ENCODE results near the gene DLG5.

The DLG5 gene

DNA sequence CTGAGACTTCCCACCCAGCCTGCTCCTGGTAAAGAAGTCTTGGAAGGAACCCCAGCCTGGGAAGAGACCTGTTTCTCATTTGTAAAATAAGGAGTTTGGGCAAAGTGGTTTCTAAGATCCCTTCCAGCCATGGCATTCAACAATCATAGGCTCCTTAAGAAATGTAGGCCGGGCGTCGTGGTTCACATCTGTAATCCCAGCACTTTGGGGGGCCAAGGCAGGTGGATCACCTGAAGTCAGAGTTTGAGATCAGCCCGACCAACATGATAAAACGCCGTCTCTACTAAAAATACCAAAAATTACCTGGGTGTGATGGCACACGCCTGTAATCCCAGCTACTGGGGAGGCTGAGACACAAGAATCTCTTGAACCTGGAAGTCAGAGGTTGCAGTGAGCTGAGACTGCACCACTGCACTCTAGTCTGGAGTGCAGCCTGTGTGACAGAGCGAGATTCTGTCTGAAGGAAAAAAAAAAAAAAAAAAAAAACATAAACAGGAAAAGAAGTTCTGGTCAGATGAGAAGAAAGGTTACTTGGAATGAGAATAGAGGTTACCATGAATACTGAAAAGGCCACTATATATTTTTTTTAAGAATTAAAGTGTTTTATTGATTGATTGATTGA, 15.9 kb downstream of the DLG5 start:
- DNase-seq (ENCODE audit: low read depth): no peak

DNA sequence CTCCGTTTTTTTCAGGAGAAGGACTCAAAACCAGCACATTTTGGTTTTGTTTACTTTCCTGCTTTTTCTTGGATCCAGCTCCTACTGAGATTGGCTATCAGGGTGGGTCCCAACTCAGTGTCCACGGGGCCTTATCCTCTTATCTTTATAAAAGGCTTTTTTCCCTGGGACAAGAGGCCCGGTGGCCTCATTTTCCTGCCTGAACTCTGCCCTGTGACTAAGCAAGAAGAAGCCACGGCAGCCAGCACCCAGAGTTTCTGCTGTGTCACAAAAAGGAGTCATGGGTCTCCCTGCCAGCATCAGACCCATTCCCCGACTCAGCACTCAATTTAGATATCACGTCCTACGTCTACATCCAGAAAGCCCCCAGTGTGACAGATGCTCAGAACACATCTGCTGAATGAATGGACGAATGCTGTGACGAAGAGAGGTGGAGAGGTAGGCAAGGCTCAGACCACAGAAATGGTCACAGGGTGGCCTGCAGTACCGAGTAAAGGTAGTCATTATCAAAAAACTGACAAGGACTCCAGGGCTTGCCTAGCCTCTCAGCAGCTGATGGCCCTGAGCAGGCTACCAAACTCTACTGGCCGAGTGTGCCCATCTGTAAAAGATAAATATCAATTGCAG, 16.7 kb downstream of the DLG5 start:
- DNase-seq (ENCODE audit: low read depth): peak; percentile 63

DNA sequence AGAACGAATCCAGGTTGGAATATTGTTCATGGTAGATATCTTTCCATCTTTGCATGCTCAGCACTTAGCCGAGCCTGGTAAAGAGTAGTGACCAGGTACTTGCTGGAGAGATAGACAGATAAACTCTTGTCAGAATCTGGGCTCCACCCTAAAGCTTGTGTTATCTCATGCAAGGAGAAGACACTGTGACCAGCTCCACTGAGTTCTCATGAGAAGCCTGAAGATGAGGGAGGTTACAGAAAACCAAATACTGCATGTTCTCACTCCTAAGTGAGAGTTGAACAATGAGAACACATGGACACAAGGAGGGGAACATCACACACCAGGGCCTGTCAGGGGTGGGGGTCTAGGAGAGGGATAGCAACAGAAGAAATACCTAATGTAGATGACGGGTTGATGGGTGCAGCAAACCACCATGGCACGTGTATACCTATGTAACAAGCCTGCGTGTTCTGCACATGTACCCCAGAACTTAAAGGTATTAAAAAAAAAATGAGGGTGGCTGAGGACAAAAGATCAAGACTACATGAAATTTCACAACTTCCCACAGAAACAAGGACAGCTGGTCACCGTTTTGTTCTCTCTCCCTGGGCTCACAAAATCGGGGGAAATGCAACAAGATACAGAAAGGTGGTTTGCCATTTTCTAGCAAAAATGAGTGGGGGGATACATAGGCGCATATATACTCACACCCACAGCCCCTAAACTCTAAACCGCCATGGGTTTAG, 17.4 kb downstream of the DLG5 start:
- no peak for DNase-seq (ENCODE audit: low read depth)

DNA sequence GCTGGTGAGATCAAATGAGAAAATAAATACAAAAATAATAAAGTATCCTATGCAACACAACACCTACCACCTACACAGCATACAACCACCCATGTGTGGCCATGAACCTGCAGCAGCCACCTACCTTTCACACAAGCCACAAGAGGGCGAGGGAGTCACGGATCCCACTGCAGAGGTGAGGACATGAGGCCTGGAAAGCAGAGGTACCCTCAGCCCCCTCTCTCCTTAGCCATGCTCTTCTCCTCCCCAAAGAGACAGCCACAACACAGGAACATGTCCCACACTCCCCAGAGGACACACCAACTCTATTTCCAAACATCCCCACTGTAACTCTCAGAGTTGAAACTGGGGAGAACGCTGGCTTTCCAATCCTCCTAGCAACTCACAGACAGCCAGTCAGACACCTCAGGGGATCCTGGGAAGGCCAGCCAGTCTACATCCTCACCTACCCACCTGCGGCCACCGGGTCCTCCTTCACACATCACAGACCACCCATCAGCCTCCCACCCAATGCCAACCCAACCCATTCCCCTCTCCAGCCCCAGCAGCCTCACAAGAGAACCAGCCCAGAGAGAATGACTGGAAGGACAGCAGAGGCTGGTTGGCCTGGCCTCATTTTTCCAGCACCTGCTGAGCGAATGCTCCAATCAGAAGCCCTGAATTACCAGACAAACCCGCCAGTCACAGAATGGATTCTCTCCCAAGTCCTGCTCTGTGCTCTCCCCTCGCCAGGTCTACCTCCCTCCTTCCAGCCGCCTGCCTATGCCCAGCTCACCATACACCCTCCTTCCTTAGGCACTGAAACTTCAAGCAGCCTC, 18.4 kb downstream of the DLG5 start:
- DNase-seq (ENCODE audit: low read depth): no peak

DNA sequence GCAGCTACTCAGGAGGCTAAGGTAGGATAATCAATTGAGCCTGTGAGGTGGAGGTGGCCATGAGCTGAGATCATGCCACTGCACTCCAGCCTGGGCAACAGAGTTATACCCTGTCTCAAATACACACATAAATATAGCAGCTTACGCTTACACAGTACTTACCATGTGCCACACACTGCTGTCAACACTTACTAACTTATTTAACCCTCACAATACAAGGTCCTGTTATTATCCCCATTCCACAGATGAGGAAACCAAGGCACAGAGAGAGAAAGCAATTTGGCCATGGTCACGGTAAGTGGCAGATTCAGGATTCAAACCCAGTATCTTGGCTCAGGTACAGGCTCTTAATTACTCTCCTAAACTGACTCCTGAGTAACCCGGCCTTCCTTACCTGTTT, 19.1 kb downstream of the DLG5 start:
- DNase-seq (ENCODE audit: low read depth): no peak

DNA sequence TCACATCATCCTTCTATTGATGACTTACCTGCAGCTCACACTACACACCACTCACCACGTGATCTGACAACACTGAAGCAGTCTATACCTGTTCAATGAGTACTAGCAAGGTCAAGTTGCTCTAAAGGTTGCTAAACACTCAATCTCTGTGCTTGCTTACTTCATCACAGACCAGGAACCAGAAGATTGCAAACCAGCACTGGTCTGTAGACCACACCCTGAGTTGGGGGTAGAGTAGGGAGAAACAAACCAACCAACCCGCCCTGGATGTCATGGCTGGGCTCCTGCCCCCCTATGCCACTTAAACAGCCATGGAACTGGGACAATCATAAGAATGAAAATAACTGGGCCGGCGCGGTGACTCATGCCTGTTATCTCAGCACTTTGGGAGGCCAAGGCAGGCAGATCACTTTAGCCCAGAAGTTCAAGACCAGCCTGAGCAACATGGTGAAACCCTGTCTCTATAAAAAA, 19.6 kb downstream of the DLG5 start:
- DNase-seq (ENCODE audit: low read depth): no peak

DNA sequence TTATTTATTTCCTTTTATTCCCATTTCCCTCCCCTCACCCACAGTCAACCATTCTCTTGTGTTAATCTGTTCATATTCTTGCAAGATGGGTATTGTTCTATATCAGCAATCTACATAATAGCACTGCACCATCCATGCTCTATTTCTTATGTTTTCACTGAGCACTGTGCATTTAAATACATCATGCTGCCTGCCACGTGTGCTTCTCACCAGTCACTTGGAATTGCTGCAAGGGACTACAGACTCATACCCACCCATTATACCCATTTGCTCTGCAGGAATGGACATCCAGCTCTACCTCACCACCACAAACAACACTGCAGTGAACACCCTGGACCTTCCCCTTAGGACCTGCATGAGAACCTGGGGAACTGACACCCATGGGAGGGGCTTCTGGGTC, 20.8 kb downstream of the DLG5 start:
- DNase-seq (ENCODE audit: low read depth): no peak

DNA sequence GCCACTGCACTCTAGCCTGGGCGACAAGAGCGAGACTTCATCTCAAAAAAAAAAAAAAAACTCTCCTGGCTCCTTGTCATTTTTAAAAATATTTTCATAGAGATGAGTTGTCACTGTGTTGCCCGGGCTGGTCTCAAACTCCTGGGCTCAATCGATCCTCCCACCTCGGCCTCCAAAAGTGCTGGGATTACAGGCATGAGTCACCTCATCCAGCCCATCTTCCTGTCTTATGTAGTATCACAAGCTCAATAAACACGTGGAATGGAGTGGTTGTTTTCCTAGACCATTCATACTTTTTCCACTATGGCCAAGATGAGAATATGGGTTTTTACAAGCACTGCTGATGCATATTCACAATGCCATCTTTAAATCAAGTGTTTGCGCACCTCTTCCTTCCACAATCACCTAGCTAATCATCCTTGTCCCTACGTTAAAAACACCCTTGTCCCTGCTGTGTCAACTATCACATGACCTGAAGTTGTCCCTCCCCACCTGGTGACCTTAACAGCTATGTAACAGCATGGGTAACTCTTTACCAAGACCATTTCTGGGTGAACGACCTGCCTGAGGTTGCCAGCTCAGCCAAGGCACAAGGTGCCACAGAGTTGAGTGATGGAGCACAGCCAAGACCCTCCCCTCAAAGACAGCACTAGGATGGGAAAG, 21.3 kb downstream of the DLG5 start:
- DNase-seq (ENCODE audit: low read depth): no peak

DNA sequence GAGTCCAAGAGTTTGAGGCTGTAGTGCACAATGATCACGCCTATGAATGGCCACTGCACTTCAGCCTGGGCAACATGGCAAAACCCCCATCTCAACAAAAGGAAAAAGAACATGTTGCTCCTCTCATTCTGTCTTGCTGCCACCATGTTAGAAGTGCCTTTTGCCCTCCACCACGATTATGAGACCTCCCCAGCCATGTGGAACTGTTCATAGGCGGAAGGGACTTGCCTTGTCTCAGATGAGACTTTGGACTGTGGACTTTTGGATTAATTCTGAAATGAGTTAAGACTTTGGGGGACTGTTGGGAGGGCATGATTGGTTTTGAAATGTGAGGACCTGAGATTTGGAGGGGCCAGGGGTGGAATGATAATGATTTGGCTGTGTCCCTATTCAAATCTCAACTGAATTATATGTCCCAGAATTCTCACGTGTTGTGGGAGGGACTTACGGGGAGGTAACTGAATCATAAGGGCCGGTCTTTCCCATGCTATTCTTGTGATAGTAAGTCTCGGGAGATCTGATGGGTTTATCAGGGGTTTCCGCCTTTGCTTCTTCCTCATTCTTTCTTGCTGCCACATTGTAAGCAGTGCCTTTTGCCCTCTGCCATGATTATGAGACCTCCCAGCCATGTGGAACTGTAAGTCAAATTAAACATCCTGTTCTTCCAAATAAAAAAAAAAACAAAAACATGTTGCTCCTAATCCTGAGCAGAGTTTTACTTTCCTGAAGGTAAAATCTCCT, 22.3 kb downstream of the DLG5 start:
- no peak for DNase-seq (ENCODE audit: low read depth)

DNA sequence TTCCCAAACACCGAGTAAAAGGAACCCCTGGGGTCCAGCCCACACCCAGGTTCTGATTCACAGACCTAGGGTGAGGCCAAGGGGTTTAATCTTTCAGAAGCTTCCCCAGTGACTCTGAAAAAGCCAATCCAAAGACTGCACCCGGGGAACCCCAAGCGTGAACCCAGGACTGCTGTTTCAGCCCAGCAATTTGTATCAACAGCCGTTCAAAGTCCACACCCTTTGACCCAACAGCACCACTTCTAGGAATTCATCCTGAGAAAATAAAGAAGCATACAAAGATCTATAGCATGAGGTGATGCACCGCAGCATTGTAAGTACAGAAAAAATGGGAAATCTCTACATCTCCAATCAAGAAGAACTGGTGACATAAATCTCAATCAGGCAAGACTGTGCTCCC, 24.4 kb downstream of the DLG5 start:
- DNase-seq (ENCODE audit: low read depth): no peak

DNA sequence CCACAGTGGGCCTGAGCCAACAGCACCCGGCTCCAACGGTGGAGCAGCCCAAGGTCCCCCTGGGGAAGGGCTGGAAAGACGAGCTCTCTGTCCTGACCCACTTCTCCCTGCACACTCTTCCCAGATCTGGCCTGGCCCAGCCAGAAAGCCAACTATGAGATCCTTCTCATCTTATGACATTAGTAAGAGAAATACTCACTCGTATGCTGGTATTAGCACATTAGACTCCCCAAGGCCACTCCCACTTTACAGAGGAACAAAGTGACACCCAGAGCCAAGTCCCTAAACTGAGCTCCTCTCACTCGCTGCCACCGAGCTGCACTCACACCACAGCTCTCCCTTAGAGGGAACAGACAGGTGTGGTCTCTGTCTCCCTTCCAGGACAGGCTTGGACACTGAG, 24.8 kb downstream of the DLG5 start:
- DNase-seq (ENCODE audit: low read depth): no peak

DNA sequence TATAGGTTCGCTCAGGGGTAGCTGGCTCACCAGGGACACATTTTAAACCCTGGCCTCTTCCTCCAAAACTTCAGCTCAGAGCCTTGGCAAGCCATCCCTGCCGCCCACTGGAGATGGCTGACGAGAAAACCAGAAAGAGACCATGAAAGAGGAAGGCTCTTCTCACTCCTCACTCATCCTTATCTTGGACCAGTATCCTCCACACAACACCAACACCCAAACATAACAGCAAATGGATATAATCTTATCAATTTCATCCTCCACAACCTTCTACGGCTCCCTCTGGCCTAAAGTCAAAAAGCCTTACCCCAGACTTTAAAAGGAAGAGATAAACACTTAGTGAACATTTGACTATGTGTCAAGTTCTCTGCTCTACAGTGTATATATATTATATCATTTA, 26.9 kb downstream of the DLG5 start:
- DNase-seq (ENCODE audit: low read depth): no peak

DNA sequence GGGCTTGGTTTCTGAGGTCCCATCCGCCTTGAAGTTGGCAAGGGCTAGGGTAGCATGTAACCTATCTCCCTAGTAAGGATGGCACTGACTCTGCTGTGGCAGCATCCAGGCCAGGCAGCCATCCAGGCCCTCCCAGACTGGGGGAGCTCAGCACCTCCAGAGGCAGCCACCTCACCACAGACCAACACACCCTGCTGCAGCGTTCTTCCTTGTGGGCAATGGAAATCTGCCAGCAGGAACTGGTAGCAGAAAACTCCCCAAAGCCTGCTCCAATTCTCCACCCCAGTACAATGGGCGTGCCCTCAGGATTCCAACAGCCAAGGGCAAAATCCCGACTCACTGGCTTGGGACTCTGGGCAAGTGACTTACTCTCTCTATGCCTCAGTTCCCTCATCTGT, 27.5 kb downstream of the DLG5 start:
- DNase-seq (ENCODE audit: low read depth): peak; percentile 46

DNA sequence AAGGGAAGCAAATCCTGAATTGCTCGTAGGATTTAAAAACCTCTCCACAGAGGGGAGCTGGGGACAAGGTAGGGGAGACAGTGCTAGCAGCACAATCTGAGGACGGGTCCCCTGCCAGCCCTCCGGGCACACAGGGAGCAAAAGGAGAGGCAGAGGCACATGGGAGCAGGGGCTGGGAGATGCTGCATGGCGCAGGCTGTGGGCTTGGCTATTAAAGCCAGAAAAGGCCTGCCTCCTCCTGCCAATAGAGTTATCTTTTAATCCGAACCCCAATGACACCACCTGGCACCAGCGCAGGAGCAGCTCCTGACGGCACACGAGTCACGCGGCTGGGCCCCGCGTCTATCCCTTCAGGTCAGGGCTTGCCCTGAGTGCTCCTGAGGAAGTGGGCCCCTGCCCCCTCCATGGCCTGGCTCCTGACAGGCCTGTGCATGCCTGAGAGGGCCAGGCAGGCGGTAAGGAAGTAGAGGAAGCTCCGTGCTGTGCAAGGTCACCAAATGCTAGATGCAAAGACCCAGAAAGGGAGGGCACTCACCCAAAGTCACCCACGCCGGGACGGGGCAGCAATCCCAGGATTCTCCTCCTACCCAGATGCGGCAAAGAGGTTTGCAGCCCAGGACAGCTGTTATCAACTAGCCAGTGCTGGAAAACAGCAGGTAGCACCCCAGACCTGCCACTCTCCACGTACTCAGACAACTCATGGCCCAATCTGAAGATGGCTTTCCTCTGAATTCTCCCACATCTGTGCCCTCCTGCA, 28.1 kb downstream of the DLG5 start:
- no peak for DNase-seq (ENCODE audit: low read depth)

DNA sequence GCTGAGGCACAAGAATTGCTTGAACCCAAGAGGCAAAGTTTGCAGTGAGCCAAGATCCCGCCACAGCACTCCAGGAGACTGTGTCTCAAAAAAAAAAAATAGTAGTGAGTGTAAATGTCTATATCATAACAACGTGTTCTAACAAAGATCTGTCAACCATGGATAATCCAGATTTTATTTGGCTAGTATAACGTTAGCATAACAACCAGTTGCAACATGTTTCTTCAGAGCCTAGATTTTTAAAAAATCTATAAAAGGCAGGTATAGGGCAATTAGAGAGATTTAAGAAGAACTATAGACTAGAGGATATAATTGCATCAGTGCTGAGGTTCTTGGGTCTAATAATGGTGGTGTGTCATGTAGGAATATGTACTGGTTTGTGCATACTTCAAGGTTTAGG, 30.5 kb downstream of the DLG5 start:
- no peak for DNase-seq (ENCODE audit: low read depth)

DNA sequence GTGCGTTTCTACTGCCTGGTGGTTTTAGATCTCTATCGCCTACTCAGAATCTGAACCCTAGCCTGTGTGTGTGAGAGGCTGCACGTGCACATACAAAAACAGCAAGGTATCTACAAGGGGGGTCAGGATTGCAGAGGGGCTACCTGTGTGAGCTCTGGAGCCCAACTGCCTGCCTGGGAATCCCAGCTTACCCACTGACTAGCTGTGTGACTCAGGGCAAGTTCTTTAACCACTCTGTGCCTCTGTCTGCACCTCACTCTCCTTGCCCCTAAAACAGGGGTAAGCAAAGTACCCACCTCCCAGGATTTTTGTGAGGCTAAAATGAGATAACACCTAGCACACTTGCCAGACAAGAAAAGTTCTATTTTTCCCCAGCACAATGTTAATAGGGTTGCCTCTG, 32.5 kb downstream of the DLG5 start:
- DNase-seq (ENCODE audit: low read depth): no peak

DNA sequence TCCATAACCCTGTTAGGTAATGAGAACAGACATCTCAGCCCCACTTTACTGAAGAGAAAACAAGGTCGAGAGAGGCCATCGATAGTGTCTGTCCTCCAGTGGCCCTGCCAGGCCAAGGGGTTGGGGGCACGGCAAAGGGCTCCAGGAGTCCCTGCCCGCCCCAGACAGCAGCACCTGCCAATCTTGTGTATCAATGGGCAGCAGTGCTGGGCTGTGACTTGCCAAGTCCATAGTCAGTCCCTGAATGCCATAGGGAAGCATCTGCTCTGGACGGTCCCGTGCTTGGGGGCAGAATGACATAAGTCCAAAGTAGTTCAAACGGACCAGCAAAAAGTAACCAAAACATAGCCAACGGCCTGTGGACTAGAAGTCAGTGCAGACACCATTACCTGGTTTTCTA, 33.2 kb downstream of the DLG5 start:
- no peak for DNase-seq (ENCODE audit: low read depth)

DNA sequence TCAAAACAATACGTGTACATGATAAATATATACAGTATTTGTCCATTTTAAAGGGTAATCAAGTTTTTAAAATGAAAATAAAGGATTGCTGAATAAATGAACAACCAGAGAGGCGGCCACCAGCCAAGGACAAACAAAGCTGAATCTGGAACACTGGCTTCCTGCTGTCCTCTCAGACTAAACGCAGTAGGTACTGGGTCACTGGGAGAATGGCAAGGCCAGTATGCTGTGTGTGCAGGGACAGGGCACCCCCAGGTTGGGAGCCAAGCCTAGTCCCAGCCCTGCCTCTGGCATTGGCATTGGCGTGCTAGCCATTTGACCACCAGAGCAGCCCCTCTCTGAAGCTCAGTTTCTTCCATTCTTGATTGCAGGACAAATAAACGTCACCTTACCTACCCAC, 33.8 kb downstream of the DLG5 start:
- no peak for DNase-seq (ENCODE audit: low read depth)

DNA sequence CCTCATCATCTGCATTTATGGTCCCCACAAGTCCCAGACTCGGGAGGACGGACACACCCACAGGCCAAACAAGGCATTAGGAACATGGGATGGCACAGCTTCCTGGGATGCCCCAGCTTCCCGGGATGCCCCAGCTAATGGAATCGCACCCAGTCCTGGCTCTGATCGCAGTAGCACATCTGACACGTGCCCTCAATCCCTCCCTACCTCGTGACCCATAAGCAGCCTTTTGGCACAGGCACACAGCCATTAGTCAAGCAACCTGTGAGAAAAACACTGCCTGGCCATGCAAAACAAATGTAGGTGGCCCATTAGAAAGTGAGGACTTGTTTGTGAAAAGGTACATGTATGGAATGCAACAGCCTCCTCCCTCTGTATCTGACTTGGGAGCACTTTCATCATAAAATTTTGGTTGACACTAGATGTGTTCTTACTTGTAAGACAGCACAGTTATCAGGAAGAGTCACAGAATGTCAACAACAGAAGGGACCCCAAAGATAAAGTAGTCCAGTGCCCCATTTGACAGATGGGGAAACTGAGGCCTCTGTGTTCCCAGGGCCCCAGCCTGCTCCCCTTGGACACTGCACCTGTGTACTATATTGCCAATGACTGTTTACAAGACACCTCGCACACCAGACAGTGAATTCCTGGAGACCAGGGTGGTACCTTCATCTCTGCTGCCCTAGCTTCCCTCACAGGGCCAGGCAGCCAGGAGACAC, 34.4 kb downstream of the DLG5 start:
- no peak for DNase-seq (ENCODE audit: low read depth)

DNA sequence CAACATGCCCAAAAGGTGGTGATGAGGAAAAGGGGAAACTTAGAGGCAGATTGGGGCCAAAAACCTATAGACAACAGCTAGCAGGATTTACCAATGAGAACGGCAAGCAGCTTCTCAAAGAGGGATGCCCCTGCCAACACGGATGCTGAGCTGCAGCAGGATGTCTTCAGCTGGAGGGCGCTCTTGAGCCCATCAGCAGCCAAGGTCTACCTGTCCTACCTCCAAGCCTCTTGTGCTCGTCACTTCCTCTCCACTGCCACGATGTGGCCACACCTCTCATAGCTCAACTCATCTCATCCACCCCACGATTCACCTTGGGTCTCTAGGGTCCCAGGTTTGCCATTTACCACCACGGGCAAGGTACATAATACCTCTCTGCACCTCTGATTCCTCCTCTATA, 36.5 kb downstream of the DLG5 start:
- no peak for DNase-seq (ENCODE audit: low read depth)

Data from stromal cell of bone marrow (primary cell).